ENCODE data around the gene MAPK8. TPM values are rescaled to one million over a fixed set of nuclear protein-coding genes. Genes with fewer than 3 reads are reported as not detected.
"Not testable (repeated sequence)": the region's sequence is repeated elsewhere in the genome, so short reads cannot be mapped to it uniquely, and the experiment has no call there.

MAPK8 gene
- total RNA-seq, 1 donor from 2014 or later, result 49.4 TPM

- no peak for ATAC-seq
- DNase-seq (ENCODE audit: low spot score), result no peak
- intact Hi-C loops (cut with DNase I), result no loop called here
Measured at GRCh38 chr10:48324580-48324979, 18.1 kb downstream of the MAPK8 start.

- intact Hi-C loops (cut with DNase I), result no loop called here
Measured at GRCh38 chr10:48330269-48330668, 23.8 kb downstream of the MAPK8 start.

GRCh38 chr10:48331436-48331835, 25.0 kb downstream of the MAPK8 start:
- no peak for ATAC-seq
- intact Hi-C loops (cut with DNase I), result no loop called here
- no peak for DNase-seq (ENCODE audit: low spot score)

More at GRCh38 chr10:48330269-48330668, 23.8 kb downstream of the MAPK8 start:
- ATAC-seq, result no peak
- DNase-seq (ENCODE audit: low spot score), result no peak

- DNase-seq (ENCODE audit: low spot score) (no peak), ATAC-seq (no peak)
- intact Hi-C loops (cut with DNase I), result no loop called here
Measured at GRCh38 chr10:48332166-48332870, 25.8 kb downstream of the MAPK8 start.

- DNase-seq (ENCODE audit: low spot score) (no peak), ATAC-seq (no peak)
- intact Hi-C loops (cut with DNase I), result no loop called here
Measured at GRCh38 chr10:48332871-48333216, 26.4 kb downstream of the MAPK8 start.

GRCh38 chr10:48333856-48334255, 27.4 kb downstream of the MAPK8 start:
- no peak for ATAC-seq
- DNase-seq (ENCODE audit: low spot score), result no peak
- intact Hi-C loops (cut with DNase I), result no loop called here

GRCh38 chr10:48335788-48336187, 29.3 kb downstream of the MAPK8 start:
- intact Hi-C loops (cut with DNase I), result no loop called here
- DNase-seq (ENCODE audit: low spot score) (no peak), ATAC-seq (no peak)

- no peak for DNase-seq (ENCODE audit: low spot score)
- ATAC-seq, result no peak
- intact Hi-C loops (cut with DNase I), result no loop called here
Measured at GRCh38 chr10:48336978-48337599, 30.6 kb downstream of the MAPK8 start.

GRCh38 chr10:48340734-48341133, 34.3 kb downstream of the MAPK8 start:
- intact Hi-C loops (cut with DNase I), result no loop called here
- ATAC-seq (no peak), DNase-seq (ENCODE audit: low spot score) (no peak)

GRCh38 chr10:48343106-48343505, 36.6 kb downstream of the MAPK8 start:
- ATAC-seq, result no peak
- intact Hi-C loops (cut with DNase I), result no loop called here
- no peak for DNase-seq (ENCODE audit: low spot score)

GRCh38 chr10:48343921-48344598, 37.6 kb downstream of the MAPK8 start:
- intact Hi-C loops (cut with DNase I), result no loop called here
- DNase-seq (ENCODE audit: low spot score), result no peak
- ATAC-seq, result no peak

GRCh38 chr10:48346248-48346647, 39.8 kb downstream of the MAPK8 start:
- ATAC-seq; DNase-seq (ENCODE audit: low spot score); intact Hi-C loops (cut with DNase I): not testable (repeated sequence)

GRCh38 chr10:48347539-48347938, 41.1 kb downstream of the MAPK8 start:
- not testable (repeated sequence) for ATAC-seq

GRCh38 chr10:48347943-48348342, 41.5 kb downstream of the MAPK8 start:
- not testable (repeated sequence) for ATAC-seq

More at GRCh38 chr10:48347539-48347938, 41.1 kb downstream of the MAPK8 start:
- DNase-seq (ENCODE audit: low spot score); intact Hi-C loops (cut with DNase I): not testable (repeated sequence)

GRCh38 chr10:48353246-48353645, 46.8 kb downstream of the MAPK8 start:
- intact Hi-C loops (cut with DNase I), result no loop called here
- DNase-seq (ENCODE audit: low spot score) (no peak), ATAC-seq (no peak)

More at GRCh38 chr10:48347943-48348342, 41.5 kb downstream of the MAPK8 start:
- intact Hi-C loops (cut with DNase I); DNase-seq (ENCODE audit: low spot score): not testable (repeated sequence)

- intact Hi-C loops (cut with DNase I), result no loop called here
- no peak for DNase-seq (ENCODE audit: low spot score)
- no peak for ATAC-seq
Measured at GRCh38 chr10:48357631-48358030, 51.2 kb downstream of the MAPK8 start.

- intact Hi-C loops (cut with DNase I), result no loop called here
- ATAC-seq (no peak), DNase-seq (ENCODE audit: low spot score) (no peak)
Measured at GRCh38 chr10:48358162-48358561, 51.7 kb downstream of the MAPK8 start.

- DNase-seq (ENCODE audit: low spot score), result no peak
- intact Hi-C loops (cut with DNase I), result no loop called here
- no peak for ATAC-seq
Measured at GRCh38 chr10:48358838-48359237, 52.4 kb downstream of the MAPK8 start.

- no peak for ATAC-seq
- intact Hi-C loops (cut with DNase I), result no loop called here
Measured at GRCh38 chr10:48361176-48361575, 54.7 kb downstream of the MAPK8 start.

More at GRCh38 chr10:48361176-48361575, 54.7 kb downstream of the MAPK8 start:
- no peak for DNase-seq (ENCODE audit: low spot score)

Data from sciatic nerve (tissue), 2 donors.